Activated CD8-positive, alpha-beta memory T cell treated with anti-CD3 and anti-CD28 coated beads, Interleukin-2, amount 50 U/mL, for 48 hours (primary cell): Measurements from ENCODE around the gene CXADR.

Experiments used
- DNase-seq: peaks from one replicate; pipeline ENCODE4 v3.0.0-alpha.2; 2020

The CXADR gene

DNA sequence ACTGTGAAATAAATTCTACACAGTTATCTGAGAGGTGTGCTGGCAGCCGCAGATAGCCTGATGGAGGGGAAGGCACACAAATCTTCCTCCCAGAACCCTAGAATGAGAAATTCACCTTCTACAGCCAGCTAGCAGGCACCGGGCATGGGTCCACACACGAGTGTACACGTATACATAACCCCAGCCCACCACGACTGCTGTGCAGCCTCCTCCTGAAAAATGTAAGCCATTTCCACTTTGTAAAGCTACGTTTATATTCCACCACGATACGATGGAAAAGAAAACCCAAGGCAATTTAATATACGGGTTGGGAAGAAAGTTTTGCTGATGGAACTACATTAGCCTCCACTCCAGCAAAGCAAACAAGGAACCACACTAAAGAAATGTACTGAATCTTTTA lies 98.1 kb downstream of the CXADR start:
- DNase-seq: no peak

DNA sequence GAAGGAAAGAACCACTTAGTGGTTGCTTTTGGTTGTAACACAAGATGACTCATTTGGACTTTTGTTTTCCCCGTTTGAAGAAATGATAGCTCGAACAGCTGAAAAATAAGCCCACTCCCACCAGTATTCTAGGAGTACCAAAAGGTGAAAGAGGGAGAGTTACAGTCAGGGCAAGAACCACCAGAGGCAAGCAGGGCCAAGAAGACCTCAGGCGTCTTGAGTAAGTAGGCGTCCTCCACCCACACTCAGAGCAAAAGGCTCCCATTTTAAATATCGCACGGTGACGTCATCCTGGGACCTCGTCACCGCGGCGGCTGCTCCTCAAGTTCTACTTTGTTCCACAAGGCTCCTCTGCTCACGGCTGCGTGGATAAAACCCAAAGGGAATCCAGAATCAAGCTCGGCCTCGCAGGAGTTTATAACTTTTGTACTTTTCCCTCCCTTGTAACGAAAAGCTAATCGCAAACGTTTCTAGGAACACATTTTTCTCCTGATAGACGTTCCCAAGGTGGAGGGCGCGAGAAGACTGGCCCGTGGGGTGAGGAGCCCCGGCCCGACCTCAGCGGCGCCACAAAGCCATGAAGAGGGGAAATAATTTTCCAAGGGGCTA lies 98.7 kb downstream of the CXADR start:
- peak; percentile 86 for DNase-seq

- peak; percentile 71 for DNase-seq
Measured at GRCh38 chr21:17612023-17612564, 99.3 kb downstream of the CXADR start.

- peak; percentile 88 for DNase-seq
Measured at GRCh38 chr21:17612565-17613241, 99.9 kb downstream of the CXADR start, which contains the start of gene BTG3. BTG3 (minus strand) TSS chr21:17612901; CDS start chr21:17609144, 3,757 bp downstream.

GRCh38 chr21:17613242-17613676 lies 100.4 kb downstream of the CXADR start:
- peak; percentile 59 for DNase-seq

DNA sequence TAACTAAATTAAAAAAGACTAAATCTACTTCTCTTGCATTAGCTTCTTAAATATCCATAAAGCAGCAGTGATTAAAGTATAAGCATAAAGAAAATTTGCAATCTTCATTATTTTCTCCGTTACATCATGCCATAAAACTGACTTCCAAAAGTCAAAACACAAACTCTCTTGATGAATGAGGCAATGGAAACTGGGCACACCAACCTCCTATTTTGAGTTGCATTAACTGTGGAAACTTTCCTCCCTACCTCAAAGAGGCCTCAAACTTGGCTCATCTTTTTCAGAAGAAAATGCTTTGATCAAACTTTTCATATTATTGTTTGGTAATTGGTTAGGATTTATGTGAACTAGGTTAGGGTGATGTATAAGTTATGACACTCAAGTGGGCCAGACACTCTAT lies 104.0 kb downstream of the CXADR start:
- DNase-seq: no peak

GRCh38 chr21:17622018-17622417 lies 109.2 kb downstream of the CXADR start:
- no peak for DNase-seq

DNA sequence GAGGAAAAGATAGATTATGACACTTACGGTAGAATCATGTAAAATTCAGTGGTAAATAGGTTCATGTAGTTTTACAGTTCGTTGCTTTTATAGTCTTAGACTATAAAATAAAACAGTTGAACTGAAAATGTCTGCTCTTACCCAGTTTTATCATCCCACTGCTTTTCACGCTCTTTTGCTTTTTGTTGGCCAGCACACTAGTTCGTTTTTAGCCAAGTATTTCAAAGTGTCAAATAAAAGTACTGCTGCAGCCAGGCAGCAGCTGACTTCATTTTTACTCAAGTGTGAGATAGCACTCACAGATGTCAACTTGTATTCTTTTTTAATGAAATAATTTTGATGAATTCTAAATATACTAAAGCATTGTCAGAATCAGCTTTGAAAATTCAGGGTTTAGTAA lies 118.4 kb downstream of the CXADR start:
- no peak for DNase-seq

DNA sequence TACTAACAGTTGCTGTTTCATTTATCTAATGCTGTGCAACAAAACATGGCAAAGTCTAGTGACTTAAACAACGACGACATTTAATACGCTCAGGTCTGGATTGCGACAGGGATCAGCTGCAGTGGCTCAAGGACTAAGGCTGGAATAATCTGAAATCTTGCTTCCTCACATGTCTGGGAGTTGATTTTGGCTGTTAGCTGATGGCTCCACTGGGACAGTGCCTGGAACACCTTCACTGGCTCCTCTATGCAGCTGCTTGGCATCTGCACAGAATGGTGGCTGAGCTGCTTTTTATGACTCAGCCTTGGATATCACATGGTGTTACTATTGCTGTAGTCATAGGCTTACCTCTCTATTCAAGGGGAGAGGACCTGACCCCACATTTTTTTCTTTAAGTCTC lies 123.9 kb downstream of the CXADR start:
- no peak for DNase-seq

GRCh38 chr21:17640821-17641220 lies 128.0 kb downstream of the CXADR start:
- DNase-seq: no peak
